ENCODE results near the gene BICC1. TPM values are rescaled to one million over a fixed set of nuclear protein-coding genes. Genes with fewer than 3 reads are reported as not detected.

Gene BICC1
- total RNA-seq, 1 donor from 2014 or later = 0.41 TPM

GRCh38 chr10:58727633-58728032, 215.0 kb downstream of the BICC1 start:
- Histone ChIP-seq H3F3A (ENCODE audit: low read depth) (no peaks in the 10 kb centered on the region), H3K27ac (no peak overlapping the region), H3K9ac (no peak overlapping the region), H3K79me2 (ENCODE audit: low read depth) (no peaks in the 10 kb centered on the region), H4K20me1 (ENCODE audit: low read depth) (no peaks in the 10 kb centered on the region), H3K9me3 (ENCODE audit: low read depth) (peaks cover 4% of the 10 kb centered on the region), H3K4me1 (no peaks in the 10 kb centered on the region), H2AFZ (replicated peaks) (no peak overlapping the region), H3K4me2 (no peak overlapping the region), H3K27me3 (no peaks in the 10 kb centered on the region), H3K36me3 (no peaks in the 10 kb centered on the region), H3K4me3 (no peak overlapping the region)
- DNase-seq (ENCODE audit: low spot score) = no peak
- TF ChIP-seq EZH2 (IDR thresholded peaks at IDR 0.05) (no peak), EZH2phosphoT487 (IDR thresholded peaks at IDR 0.05) (no peak)
- TF ChIP-seq, protein P1, sequence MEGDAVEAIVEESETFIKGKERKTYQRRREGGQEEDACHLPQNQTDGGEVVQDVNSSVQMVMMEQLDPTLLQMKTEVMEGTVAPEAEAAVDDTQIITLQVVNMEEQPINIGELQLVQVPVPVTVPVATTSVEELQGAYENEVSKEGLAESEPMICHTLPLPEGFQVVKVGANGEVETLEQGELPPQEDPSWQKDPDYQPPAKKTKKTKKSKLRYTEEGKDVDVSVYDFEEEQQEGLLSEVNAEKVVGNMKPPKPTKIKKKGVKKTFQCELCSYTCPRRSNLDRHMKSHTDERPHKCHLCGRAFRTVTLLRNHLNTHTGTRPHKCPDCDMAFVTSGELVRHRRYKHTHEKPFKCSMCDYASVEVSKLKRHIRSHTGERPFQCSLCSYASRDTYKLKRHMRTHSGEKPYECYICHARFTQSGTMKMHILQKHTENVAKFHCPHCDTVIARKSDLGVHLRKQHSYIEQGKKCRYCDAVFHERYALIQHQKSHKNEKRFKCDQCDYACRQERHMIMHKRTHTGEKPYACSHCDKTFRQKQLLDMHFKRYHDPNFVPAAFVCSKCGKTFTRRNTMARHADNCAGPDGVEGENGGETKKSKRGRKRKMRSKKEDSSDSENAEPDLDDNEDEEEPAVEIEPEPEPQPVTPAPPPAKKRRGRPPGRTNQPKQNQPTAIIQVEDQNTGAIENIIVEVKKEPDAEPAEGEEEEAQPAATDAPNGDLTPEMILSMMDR (IDR thresholded peaks at IDR 0.05) = no peak
- Mint-ChIP-seq H3K27me3 (ENCODE audit: insufficient read depth, low read depth) (peaks cover 2% of the 10 kb centered on the region), H3K27ac (no peak overlapping the region), H3K4me1 (no peaks in the 10 kb centered on the region), H3K4me3 (no peak overlapping the region), H3K9me3 (peaks cover 25% of the 10 kb centered on the region), H3K36me3 (no peaks in the 10 kb centered on the region)

GRCh38 chr10:58731276-58731675, 218.6 kb downstream of the BICC1 start:
- Mint-ChIP-seq H3K4me3 (no peak overlapping the region), H3K36me3 (no peaks in the 10 kb centered on the region), H3K27me3 (ENCODE audit: insufficient read depth, low read depth) (peaks cover 2% of the 10 kb centered on the region), H3K4me1 (no peaks in the 10 kb centered on the region), H3K9me3 (peaks cover 25% of the 10 kb centered on the region), H3K27ac (no peak overlapping the region)
- Histone ChIP-seq H3K4me2 (no peak overlapping the region), H3K9me3 (ENCODE audit: low read depth) (peaks cover 4% of the 10 kb centered on the region), H4K20me1 (ENCODE audit: low read depth) (no peaks in the 10 kb centered on the region), H3K79me2 (ENCODE audit: low read depth) (no peaks in the 10 kb centered on the region), H3K9ac (no peak overlapping the region), H3K4me3 (no peak overlapping the region), H3K27ac (no peak overlapping the region), H3K27me3 (no peaks in the 10 kb centered on the region), H3K4me1 (no peaks in the 10 kb centered on the region), H3F3A (ENCODE audit: low read depth) (no peaks in the 10 kb centered on the region), H2AFZ (replicated peaks) (no peak overlapping the region), H3K36me3 (no peaks in the 10 kb centered on the region)
- TF ChIP-seq EZH2 (IDR thresholded peaks at IDR 0.05) = no peak
- TF ChIP-seq, protein P1 (IDR thresholded peaks at IDR 0.05) = no peak
- no peak for TF ChIP-seq EZH2phosphoT487 (IDR thresholded peaks at IDR 0.05)
- DNase-seq (ENCODE audit: low spot score) = no peak

DNA sequence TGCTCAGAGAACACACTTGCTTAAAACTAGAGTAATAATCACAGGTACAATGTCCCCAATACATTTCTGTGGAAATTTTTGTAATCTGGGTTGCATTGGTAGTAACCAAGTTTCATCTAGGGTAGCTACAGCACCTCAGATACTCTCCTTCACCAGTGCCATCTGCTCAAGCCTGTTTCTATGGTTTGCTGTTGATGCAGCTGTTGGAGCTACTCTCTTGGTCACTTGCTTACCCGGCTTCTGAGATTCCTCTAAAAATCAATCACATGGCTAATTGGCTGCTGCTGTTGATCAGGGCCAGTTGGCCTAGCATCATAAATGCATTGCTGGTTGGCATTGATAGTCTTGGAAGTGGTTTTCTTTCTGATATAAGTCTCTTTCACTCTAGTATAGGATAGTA, 220.8 kb downstream of the BICC1 start:
- no peaks in the 10 kb centered on the region for H3K79me2 ChIP-seq (ENCODE audit: low read depth)
- no peak overlapping the region for H3K9ac ChIP-seq
- H3K27ac Mint-ChIP-seq = peak overlapping the region; percentile 4
- H3K4me1 Mint-ChIP-seq = no peaks in the 10 kb centered on the region
- H3K4me3 Mint-ChIP-seq = no peak overlapping the region
- H3K27me3 Mint-ChIP-seq (ENCODE audit: insufficient read depth, low read depth) = peaks cover 2% of the 10 kb centered on the region
- H3K4me1 ChIP-seq = no peaks in the 10 kb centered on the region
- no peaks in the 10 kb centered on the region for H3K36me3 Mint-ChIP-seq
- no peak overlapping the region for H2AFZ ChIP-seq (replicated peaks)
- no peaks in the 10 kb centered on the region for H3F3A ChIP-seq (ENCODE audit: low read depth)
- no peak overlapping the region for H3K27ac ChIP-seq
- H3K9me3 Mint-ChIP-seq = peaks cover 26% of the 10 kb centered on the region
- no peak for DNase-seq (ENCODE audit: low spot score)
- no peak overlapping the region for H3K4me3 ChIP-seq
- no peak overlapping the region for H3K4me2 ChIP-seq
- TF ChIP-seq, protein P1 (IDR thresholded peaks at IDR 0.05) = no peak
- TF ChIP-seq EZH2 (IDR thresholded peaks at IDR 0.05) (no peak), EZH2phosphoT487 (IDR thresholded peaks at IDR 0.05) (no peak)
- no peaks in the 10 kb centered on the region for H3K36me3 ChIP-seq
- H3K9me3 ChIP-seq (ENCODE audit: low read depth) = peaks cover 4% of the 10 kb centered on the region
- H3K27me3 ChIP-seq = no peaks in the 10 kb centered on the region
- no peaks in the 10 kb centered on the region for H4K20me1 ChIP-seq (ENCODE audit: low read depth)
